Activated CD4-positive, alpha-beta T cell treated with anti-CD3 and anti-CD28 coated beads for 36 hours (primary cell): ENCODE measurements around the gene SPATA21. TPM values are rescaled to one million over a fixed set of nuclear protein-coding genes. Genes with fewer than 3 reads are reported as not detected.
A peak's percentile ranks its signal among the peaks of the same experiment; 100 is the strongest.

Source experiments
- ATAC-seq: fragments of 200-7000 bp; cut with Tn5 transposase; one replicate; pipeline ENCODE4 v1.10.0; 2021; ENCODE audit warnings: mild to moderate bottlenecking, moderate library complexity
- CTCF ChIA-PET: fragments of 350-600 bp; sonication (Branson Sonifier 250); formaldehyde crosslinking; loops from one replicate; lab custom pipeline; 2021; ENCODE audit warnings: antibody characterized with exemption; lab: Charles Lee
- POLR2A ChIA-PET: fragments of 350-600 bp; sonication (Branson Sonifier 250); formaldehyde crosslinking; loops from one replicate; lab custom pipeline; 2021; ENCODE audit warnings: antibody characterized with exemption, inconsistent platforms; lab: Charles Lee
- DNase-seq: peaks from one replicate; pipeline ENCODE4 v3.0.0-alpha.2; 2020
- H3K27ac Mint-ChIP-seq: one replicate; pipeline ENCODE4 v1.8.0; 2021; ENCODE audit warnings: mixed read lengths
- H3K27me3 Mint-ChIP-seq: one replicate; pipeline ENCODE4 v1.8.0; 2021; ENCODE audit warnings: mixed read lengths
- H3K36me3 Mint-ChIP-seq: one replicate; pipeline ENCODE4 v1.8.0; 2021; ENCODE audit warnings: low read depth, mixed read lengths
- H3K4me1 Mint-ChIP-seq: one replicate; pipeline ENCODE4 v1.8.0; 2021; ENCODE audit warnings: mixed read lengths
- H3K4me3 Mint-ChIP-seq: one replicate; pipeline ENCODE4 v1.8.0; 2021; ENCODE audit warnings: mild to moderate bottlenecking, moderate library complexity, mixed read lengths
- H3K9me3 Mint-ChIP-seq: one replicate; pipeline ENCODE4 v1.8.0; 2021; ENCODE audit warnings: low read depth, mixed read lengths
- intact Hi-C, 2 experiments: fragments of 100-400 bp; cut with DNase I in 1 of 2; cut with micrococcal nuclease in 1 of 2; formaldehyde crosslinking; loops; one replicate each; pipeline versions ENCODE4 v1.14.2 to v1.15.1; 2022 to 2024; cut with DNase I, micrococcal nuclease
- total RNA-seq, 2 experiments: library from RNA; stranded (reverse); gene quantifications; one replicate each; pipeline ENCODE4 v1.2.3, GENCODE V29; 2021

Gene SPATA21
- total RNA-seq, 2 experiments from 2014 or later: not detected

DNA sequence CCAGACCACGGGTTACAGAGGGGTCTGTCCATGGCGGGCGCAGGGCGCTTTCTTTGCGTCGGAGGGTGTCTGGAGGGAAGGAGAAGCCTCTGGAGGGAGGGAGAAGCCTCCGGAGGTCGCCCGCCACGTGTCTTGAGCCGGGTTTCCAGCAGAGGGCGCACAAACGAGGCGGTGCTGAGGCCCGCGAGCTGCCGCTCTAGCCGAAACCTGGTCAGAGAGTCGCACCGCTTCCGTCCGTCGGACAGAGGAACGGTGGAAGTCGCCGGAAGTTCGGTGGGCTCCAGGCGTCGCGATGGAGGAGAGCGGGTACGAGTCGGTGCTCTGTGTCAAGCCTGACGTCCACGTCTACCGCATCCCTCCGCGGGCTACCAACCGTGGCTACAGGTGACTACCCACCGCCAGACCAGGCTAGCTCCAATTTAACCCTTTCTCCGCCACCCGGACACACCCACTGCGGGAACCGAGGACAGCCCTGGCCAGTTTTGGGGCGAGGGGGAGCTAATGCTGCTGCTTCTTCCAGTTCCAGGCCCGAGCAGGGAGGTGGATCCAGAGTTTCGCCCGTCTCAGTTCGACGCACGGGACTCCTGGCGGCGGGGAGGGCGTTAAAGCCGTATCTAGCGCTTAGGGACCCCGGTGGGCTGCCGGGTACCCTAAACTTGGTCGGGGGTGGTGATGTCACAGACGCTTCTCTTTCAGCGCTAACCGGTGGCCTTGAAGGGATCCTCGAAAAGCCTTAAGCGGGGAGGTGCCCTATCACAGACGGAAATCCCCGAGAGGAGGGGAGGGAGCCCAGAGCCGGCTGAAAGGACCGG lies 3.5 kb upstream of the SPATA21 start, which contains the start of gene NECAP2:
NECAP2 (plus strand) TSS at position 255 of the 812 bp plus-strand sequence; CDS start at position 293, 38 bp downstream.
- POLR2A ChIA-PET: interaction anchor here (0.6 to 1.1 kb wide), 8 partner anchors 9 to 1321 kb away, joined by 3 to 5 read pairs (median 4); partner anchors contain the start of gene RNU1-1
- intact Hi-C loops: loop anchor here (1.0 to 5.0 kb wide), 11 partner anchors 20 to 913 kb away; partner anchors contain the start of genes SZRD1 (in 2 of the 2), DNAJC16 (in 1 of the 2), FBXO42 (in 1 of the 2) and NBPF1 (in 1 of the 2)
- H3K9me3 Mint-ChIP-seq: no peaks in the 10 kb centered on the region
- H3K36me3 Mint-ChIP-seq: peaks cover 20% of the 10 kb centered on the region
- CTCF ChIA-PET: interaction anchor here (0.6 to 2.6 kb wide), 16 partner anchors 8 to 225 kb away, joined by 3 to 17 read pairs (median 4); no protein-coding TSS in a partner anchor
- peak within 1 kb of the TSS; percentile 96 for H3K27ac Mint-ChIP-seq
- peak within 1 kb of the TSS; percentile 81 for H3K4me3 Mint-ChIP-seq
- no peaks in the 10 kb centered on the region for H3K27me3 Mint-ChIP-seq
- H3K4me1 Mint-ChIP-seq: peaks cover 36% of the 10 kb centered on the region
- peak; percentile 91 for ATAC-seq
- DNase-seq: peak; percentile 97

GRCh38 chr1:16440131-16440469 lies 2.9 kb upstream of the SPATA21 start:
- CTCF ChIA-PET: interaction anchor here (0.6 to 2.6 kb wide), 14 partner anchors 9 to 284 kb away, joined by 3 to 17 read pairs (median 4); partner anchors contain the start of gene EPHA2

GRCh38 chr1:16438924-16439323 lies 1.7 kb upstream of the SPATA21 start:
- ChIA-PET CTCF (interaction anchor here (0.5 to 2.6 kb wide), 4 partner anchors 10 to 183 kb away, joined by 4 to 17 read pairs (median 6); no protein-coding TSS in a partner anchor), POLR2A (no interaction called here)
- Mint-ChIP-seq H3K4me1 (peaks cover 38% of the 10 kb centered on the region), H3K27me3 (no peaks in the 10 kb centered on the region), H3K27ac (no peak overlapping the region), H3K4me3 (no peak overlapping the region), H3K36me3 (peaks cover 10% of the 10 kb centered on the region), H3K9me3 (no peaks in the 10 kb centered on the region)
- ATAC-seq (no peak), DNase-seq (no peak)
- intact Hi-C loops: no loop called here

More at GRCh38 chr1:16440131-16440469, 2.9 kb upstream of the SPATA21 start:
- peak overlapping the region; percentile 96 for H3K27ac Mint-ChIP-seq
- DNase-seq (no peak), ATAC-seq (peak; percentile 28)
- POLR2A ChIA-PET: interaction anchor here (0.6 to 1.1 kb wide), 7 partner anchors 10 to 1321 kb away, joined by 3 to 5 read pairs (median 3); partner anchors contain the start of gene RNU1-1
- H3K36me3 Mint-ChIP-seq: peaks cover 18% of the 10 kb centered on the region
- H3K4me1 Mint-ChIP-seq: peaks cover 37% of the 10 kb centered on the region
- intact Hi-C loops: loop anchor here (1.0 to 5.0 kb wide), 11 partner anchors 20 to 913 kb away; partner anchors contain the start of genes SZRD1 (in 2 of the 2), DNAJC16 (in 1 of the 2), FBXO42 (in 1 of the 2) and NBPF1 (in 1 of the 2)
- H3K27me3 Mint-ChIP-seq: no peaks in the 10 kb centered on the region
- H3K9me3 Mint-ChIP-seq: no peaks in the 10 kb centered on the region
- peak overlapping the region; percentile 81 for H3K4me3 Mint-ChIP-seq

GRCh38 chr1:16438516-16438915 lies 1.3 kb upstream of the SPATA21 start:
- Mint-ChIP-seq H3K27me3 (no peaks in the 10 kb centered on the region), H3K9me3 (no peaks in the 10 kb centered on the region), H3K36me3 (peaks cover 7% of the 10 kb centered on the region), H3K4me1 (peaks cover 35% of the 10 kb centered on the region), H3K27ac (no peak overlapping the region), H3K4me3 (no peak overlapping the region)
- ChIA-PET CTCF (interaction anchor here (2.6 kb wide), 1 partner anchor 13 kb away, joined by 17 read pairs; no protein-coding TSS in a partner anchor), POLR2A (no interaction called here)
- intact Hi-C loops: no loop called here
- ATAC-seq (no peak), DNase-seq (no peak)

- H3K4me1 Mint-ChIP-seq: peaks cover 12% of the 10 kb centered on the region
- no peaks in the 10 kb centered on the region for H3K9me3 Mint-ChIP-seq
- POLR2A ChIA-PET: interaction anchor here (0.8 kb wide), 1 partner anchor 98 kb away, joined by 9 read pairs; no protein-coding TSS in a partner anchor
- ATAC-seq (peak; percentile 78), DNase-seq (peak; percentile 25)
- H3K27me3 Mint-ChIP-seq: no peaks in the 10 kb centered on the region
- intact Hi-C loops: no loop called here
- H3K27ac Mint-ChIP-seq: no peak overlapping the region
- CTCF ChIA-PET: no interaction called here
- H3K4me3 Mint-ChIP-seq: no peak overlapping the region
- no peaks in the 10 kb centered on the region for H3K36me3 Mint-ChIP-seq
Observed at GRCh38 chr1:16434501-16434900, 2.7 kb downstream of the SPATA21 start.

DNA sequence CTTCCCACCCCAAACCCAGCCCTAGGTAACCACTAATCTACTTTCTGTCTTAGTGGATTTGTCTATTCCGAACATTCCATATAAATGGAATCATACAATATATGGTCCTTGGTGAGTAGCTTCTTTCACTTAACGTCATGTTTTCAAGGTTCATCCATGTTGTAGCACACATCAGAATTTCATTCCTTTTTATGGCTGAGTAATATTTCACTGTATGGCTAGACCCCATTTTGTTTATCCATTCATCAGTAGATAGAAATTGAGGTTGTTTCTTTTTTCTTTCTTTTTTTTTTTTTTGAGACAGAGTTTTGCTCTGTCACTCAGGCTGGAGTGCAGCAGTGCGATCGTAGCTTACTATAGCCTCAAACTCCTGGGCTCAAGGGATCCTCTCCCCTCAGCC lies 3.2 kb downstream of the SPATA21 start:
- H3K27me3 Mint-ChIP-seq: no peaks in the 10 kb centered on the region
- no peak overlapping the region for H3K4me3 Mint-ChIP-seq
- H3K27ac Mint-ChIP-seq: no peak overlapping the region
- ChIA-PET POLR2A (no interaction called here), CTCF (interaction anchor here (1.2 kb wide), 1 partner anchor 175 kb away, joined by 3 read pairs; no protein-coding TSS in a partner anchor)
- intact Hi-C loops: no loop called here
- H3K36me3 Mint-ChIP-seq: no peaks in the 10 kb centered on the region
- DNase-seq (no peak), ATAC-seq (no peak)
- H3K9me3 Mint-ChIP-seq: no peaks in the 10 kb centered on the region
- peaks cover 12% of the 10 kb centered on the region for H3K4me1 Mint-ChIP-seq

GRCh38 chr1:16433030-16433429 lies 4.2 kb downstream of the SPATA21 start:
- intact Hi-C loops: no loop called here
- POLR2A ChIA-PET: no interaction called here
- no peak for DNase-seq
- Mint-ChIP-seq H3K27me3 (no peaks in the 10 kb centered on the region), H3K9me3 (no peaks in the 10 kb centered on the region), H3K4me3 (no peak overlapping the region), H3K4me1 (peaks cover 12% of the 10 kb centered on the region), H3K36me3 (no peaks in the 10 kb centered on the region), H3K27ac (no peak overlapping the region)
- ATAC-seq: no peak
- CTCF ChIA-PET: interaction anchor here (0.5 to 1.2 kb wide), 2 partner anchors 69 to 176 kb away, joined by 3 read pairs; no protein-coding TSS in a partner anchor

- intact Hi-C loops: no loop called here
Observed at GRCh38 chr1:16430606-16431005, 6.6 kb downstream of the SPATA21 start.

GRCh38 chr1:16425125-16426025 lies 11.8 kb downstream of the SPATA21 start:
- Mint-ChIP-seq H3K27me3 (no peaks in the 10 kb centered on the region), H3K4me1 (peaks cover 14% of the 10 kb centered on the region), H3K36me3 (no peaks in the 10 kb centered on the region), H3K9me3 (no peaks in the 10 kb centered on the region), H3K27ac (no peak overlapping the region), H3K4me3 (no peak overlapping the region)
- no peak for ATAC-seq
- POLR2A ChIA-PET: interaction anchor here (0.6 kb wide), 1 partner anchor 8 kb away, joined by 6 read pairs; no protein-coding TSS in a partner anchor
- DNase-seq: no peak
- CTCF ChIA-PET: interaction anchor here (0.9 to 2.7 kb wide), 3 partner anchors 15 to 95 kb away, joined by 3 to 17 read pairs (median 3); partner anchors contain the start of gene NECAP2
- intact Hi-C loops: loop anchor here in 1 of 2 experiments (10.0 kb wide), 1 partner anchor 299 kb away; no protein-coding TSS in a partner anchor

More at GRCh38 chr1:16430606-16431005, 6.6 kb downstream of the SPATA21 start:
- Mint-ChIP-seq H3K9me3 (no peaks in the 10 kb centered on the region), H3K27me3 (no peaks in the 10 kb centered on the region), H3K36me3 (no peaks in the 10 kb centered on the region), H3K27ac (no peak overlapping the region), H3K4me3 (no peak overlapping the region), H3K4me1 (peaks cover 8% of the 10 kb centered on the region)
- no peak for ATAC-seq
- no peak for DNase-seq
- CTCF ChIA-PET: interaction anchor here (1.2 kb wide), 1 partner anchor 9 kb away, joined by 5 read pairs; the partner anchor contains the start of gene NECAP2
- POLR2A ChIA-PET: no interaction called here

GRCh38 chr1:16422041-16422440 lies 15.2 kb downstream of the SPATA21 start:
- Mint-ChIP-seq H3K27me3 (no peaks in the 10 kb centered on the region), H3K36me3 (no peaks in the 10 kb centered on the region), H3K4me3 (no peak overlapping the region), H3K27ac (no peak overlapping the region), H3K9me3 (no peaks in the 10 kb centered on the region), H3K4me1 (peaks cover 30% of the 10 kb centered on the region)
- intact Hi-C loops: loop anchor here in 1 of 2 experiments (5.0 to 10.0 kb wide), 2 partner anchors 75 to 303 kb away; no protein-coding TSS in a partner anchor
- ChIA-PET CTCF (interaction anchor here (1.4 kb wide), 1 partner anchor 18 kb away, joined by 4 read pairs; the partner anchor contains the start of gene NECAP2), POLR2A (interaction anchor here (0.7 kb wide), 1 partner anchor 56 kb away, joined by 9 read pairs; no protein-coding TSS in a partner anchor)
- ATAC-seq (no peak), DNase-seq (no peak)
